SU-DHL-6 (cell line): ENCODE results near the gene CADM2.

ENCODE experiments used
- CTCF ChIP-seq: fragments of 200-600 bp; sonication (generic); IDR thresholded peaks from one replicate; pipeline ENCODE4 v1.5.1; 2017; ENCODE audit warnings: antibody characterized with exemption, mild to moderate bottlenecking, low read length, moderate library complexity; ENCODE audit not compliant: insufficient read depth, poor library complexity, severe bottlenecking
- EZH2phosphoT487 ChIP-seq: fragments of 200-600 bp; sonication (generic), shearing (Covaris generic); conservative IDR thresholded peaks from 2 replicates; pipeline ENCODE4 v1.6.1; 2018; ENCODE audit warnings: mild to moderate bottlenecking, antibody characterized with exemption, low read length, moderate library complexity, mixed read lengths

GRCh38 chr3:84961011-84961410, 2.2 kb downstream of the CADM2 start:
- no peak for TF ChIP-seq CTCF
- TF ChIP-seq EZH2phosphoT487 = no peak
